Transverse colon (tissue), 4 donors: ENCODE data around the gene PUS7. TPM values are rescaled to one million over a fixed set of nuclear protein-coding genes. Genes with fewer than 3 reads are reported as not detected.

Experiments
- DNase-seq: peaks from one replicate; pipeline ENCODE4 v3.0.0-alpha.2; 2019
- H3K27ac ChIP-seq, 4 donors: fragments of 200-600 bp; sonication (generic); 2 replicates each; pipeline ENCODE4 v1.5.1; 2016 to 2018; ENCODE audit warnings: inconsistent platforms in 4 of 4
- H3K27me3 ChIP-seq: fragments of 200-600 bp; sonication (generic); 2 replicates; pipeline ENCODE4 v1.5.1; 2017; ENCODE audit warnings: inconsistent platforms
- H3K36me3 ChIP-seq, 4 donors: fragments of 200-600 bp; sonication (generic); 2 replicates each; pipeline ENCODE4 v1.5.1; 2017 to 2019; ENCODE audit warnings: inconsistent platforms in 4 of 4
- H3K4me1 ChIP-seq, 4 donors: fragments of 200-600 bp; sonication (generic); 2 replicates each; pipeline ENCODE4 v1.5.1; 2017 to 2020; ENCODE audit warnings: inconsistent platforms in 4 of 4
- H3K4me3 ChIP-seq, 4 donors: fragments of 200-600 bp; sonication (generic); 1 replicate in 1 of 4; 2 replicates in 3 of 4; pipeline versions ENCODE4 v1.5.1 to v1.6.1; 2017 to 2019; ENCODE audit warnings: inconsistent platforms in 4 of 4
- H3K9me3 ChIP-seq, 2 donors: fragments of 200-600 bp; sonication (generic); 2 replicates each; pipeline ENCODE4 v1.5.1; 2017 to 2019; ENCODE audit warnings: inconsistent platforms in 2 of 2
- CTCF ChIP-seq, 5 experiments: fragments of 200-600 bp in 3 of 5; fragments of 450-650 bp in 2 of 5; sonication (generic) in 3 of 5; IDR thresholded peaks; 1 replicate in 2 of 5; 2 replicates in 3 of 5; pipeline ENCODE4 v1.5.1; 2016 to 2017; ENCODE audit warnings: antibody characterized with exemption in 5 of 5, inconsistent platforms in 3 of 5, mild to moderate bottlenecking in 2 of 5, moderate library complexity in 1 of 5
- EP300 ChIP-seq: sonication (generic); formaldehyde crosslinking; IDR thresholded peaks from one replicate; pipeline ENCODE4 v1.6.1; 2017; ENCODE audit warnings: antibody characterized with exemption, low read depth
- POLR2A ChIP-seq: fragments of 450-650 bp; IDR thresholded peaks from one replicate; pipeline ENCODE4 v1.6.1; 2016; ENCODE audit warnings: antibody characterized with exemption, mild to moderate bottlenecking, moderate library complexity
- POLR2AphosphoS5 ChIP-seq, 3 donors: sonication (generic); formaldehyde crosslinking; IDR thresholded peaks; one replicate each; pipeline ENCODE4 v1.6.1; 2016; ENCODE audit warnings: antibody characterized with exemption in 3 of 3
- WGBS, 2 donors: methylation state at CpG; one replicate each; pipeline ENCODE4 v1.1.5; 2018; ENCODE audit warnings: low coverage in 1 of 2; 5-methylcytosine and 5-hydroxymethylcytosine counted together
- in situ Hi-C, 4 donors: fragments of 200-750 bp; cut with MboI; loops; one replicate each; pipeline versions ENCODE4 v1.15.0 to v1.15.1; 2017; ENCODE audit warnings: low sequenced_read_pairs in 3 of 4, low pct_ligation_motif_present in 1 of 4, low pct_unique_long_range_greater_than_20kb in 1 of 4
- intact Hi-C: fragments of 100-400 bp; cut with DNase I; formaldehyde crosslinking; loops from one replicate; pipeline ENCODE4 v1.15.1; 2023; ENCODE audit warnings: low total_unique reads
- total RNA-seq, 4 donors: library from RNA; depleted of rRNA; stranded (reverse); fragments of >200 nt; gene quantifications; one replicate each; pipeline ENCODE4 v1.1.0, GENCODE V29; 2016

Gene PUS7
- total RNA-seq, 4 donors from 2014 or later = 1.9 to 7.0 (median 4.9) TPM

GRCh38 chr7:105480931-105481330 is 41.1 kb downstream of the PUS7 start:
- H3K27me3 ChIP-seq = no peaks in the 10 kb centered on the region
- intact Hi-C loops (no loop called here), in situ Hi-C loops (no loop called here)
- no peak overlapping the region for H3K27ac ChIP-seq
- no peaks in the 10 kb centered on the region for H3K4me1 ChIP-seq
- no peak for DNase-seq
- H3K36me3 ChIP-seq = peaks cover 0 to 4% (median 0%) of the 10 kb centered on the region in 4 donors
- H3K4me3 ChIP-seq = no peak overlapping the region
- H3K9me3 ChIP-seq = no peaks in the 10 kb centered on the region
- WGBS, 2 donors = 94 to 98% methylated on average over 4 of the region's 4 CpGs
- TF ChIP-seq POLR2A (no peak), EP300 (no peak)

GRCh38 chr7:105478606-105479005 is 43.5 kb downstream of the PUS7 start:
- no peaks in the 10 kb centered on the region for H3K9me3 ChIP-seq
- TF ChIP-seq POLR2AphosphoS5 (IDR thresholded peaks at IDR 0.05) = no peak
- TF ChIP-seq POLR2A = no peak
- TF ChIP-seq EP300 = no peak
- no peak for TF ChIP-seq CTCF (IDR thresholded peaks at IDR 0.05)
- no peak for DNase-seq
- no peak overlapping the region for H3K4me3 ChIP-seq
- H3K36me3 ChIP-seq = no peaks in the 10 kb centered on the region
- 75 to 82% methylated on average over 5 of the region's 5 CpGs for WGBS, 2 donors
- in situ Hi-C loops = no loop called here
- no peaks in the 10 kb centered on the region for H3K27me3 ChIP-seq
- no peak overlapping the region for H3K27ac ChIP-seq
- intact Hi-C loops = no loop called here
- H3K4me1 ChIP-seq = no peaks in the 10 kb centered on the region

GRCh38 chr7:105477908-105478307 is 44.2 kb downstream of the PUS7 start:
- Histone ChIP-seq H3K4me1 (no peaks in the 10 kb centered on the region), H3K4me3 (no peak overlapping the region), H3K9me3 (no peaks in the 10 kb centered on the region), H3K36me3 (no peaks in the 10 kb centered on the region), H3K27me3 (no peaks in the 10 kb centered on the region), H3K27ac (no peak overlapping the region)
- in situ Hi-C loops (no loop called here), intact Hi-C loops (no loop called here)
- 95 to 100% methylated on average over 1 to 2 of the region's 2 CpGs for WGBS, 2 donors
- TF ChIP-seq POLR2AphosphoS5 (IDR thresholded peaks at IDR 0.05) = no peak
- TF ChIP-seq POLR2A = no peak
- TF ChIP-seq EP300 = no peak
- no peak for TF ChIP-seq CTCF (IDR thresholded peaks at IDR 0.05)
- DNase-seq = no peak

GRCh38 chr7:105474045-105474444 is 48.0 kb downstream of the PUS7 start:
- Histone ChIP-seq H3K4me3 (no peak overlapping the region), H3K27me3 (no peaks in the 10 kb centered on the region), H3K27ac (no peak overlapping the region), H3K36me3 (no peaks in the 10 kb centered on the region), H3K4me1 (no peaks in the 10 kb centered on the region), H3K9me3 (no peaks in the 10 kb centered on the region)
- intact Hi-C loops = no loop called here
- DNase-seq = no peak
- TF ChIP-seq POLR2AphosphoS5 (IDR thresholded peaks at IDR 0.05) = no peak
- TF ChIP-seq EP300 = no peak
- TF ChIP-seq CTCF (IDR thresholded peaks at IDR 0.05) = no peak
- no peak for TF ChIP-seq POLR2A
- 97 to 100% methylated on average over 1 of the region's 1 CpG for WGBS, 2 donors
- in situ Hi-C loops = no loop called here

DNA sequence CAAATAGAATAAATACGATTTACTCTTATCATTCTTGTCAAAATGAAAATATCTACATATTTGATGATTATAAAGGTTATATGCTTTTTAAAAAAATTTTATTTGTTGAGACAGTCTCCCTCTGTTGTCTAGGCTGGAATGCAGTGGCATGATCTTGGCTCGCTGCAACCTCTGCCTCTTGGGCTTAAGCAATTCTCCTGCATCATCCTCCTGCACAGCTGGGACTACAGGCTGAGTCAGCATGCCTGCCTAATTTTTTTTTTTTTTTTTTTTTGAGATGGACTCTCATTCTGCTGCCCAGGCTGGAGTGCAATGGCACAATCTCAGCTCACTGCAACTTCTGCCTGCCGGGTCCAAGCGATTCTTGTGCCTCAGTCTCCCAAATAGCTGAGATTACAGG is 48.9 kb downstream of the PUS7 start:
- 89 to 93% methylated on average over 4 of the region's 4 CpGs for WGBS, 2 donors
- no peak for TF ChIP-seq EP300
- TF ChIP-seq POLR2A = no peak
- no peak for TF ChIP-seq CTCF (IDR thresholded peaks at IDR 0.05)
- TF ChIP-seq POLR2AphosphoS5 (IDR thresholded peaks at IDR 0.05) = no peak

More for the DNA sequence above, 48.9 kb downstream of the PUS7 start:
- DNase-seq = no peak
- no peaks in the 10 kb centered on the region for H3K9me3 ChIP-seq
- H3K36me3 ChIP-seq = no peaks in the 10 kb centered on the region
- intact Hi-C loops = no loop called here
- H3K27ac ChIP-seq = no peak overlapping the region
- in situ Hi-C loops = no loop called here
- H3K4me1 ChIP-seq = no peaks in the 10 kb centered on the region
- no peak overlapping the region for H3K4me3 ChIP-seq
- H3K27me3 ChIP-seq = no peaks in the 10 kb centered on the region
